DND-41 (cell line): ENCODE measurements around the gene TOLLIP.

ENCODE experiments used
- ATAC-seq: fragments of 200-7000 bp; cut with Tn5 transposase; 3 replicates; pipeline ENCODE4 v1.9.1; 2021; ENCODE audit warnings: low read depth; ENCODE audit not compliant: insufficient read depth
- DNase-seq: peaks from one replicate; pipeline ENCODE4 v3.0.0-alpha.2; 2020
- H2AFZ ChIP-seq: 2 replicates; pipeline ENCODE4 v1.6.0; 2012; ENCODE audit warnings: low read depth, low read length
- H3K27ac ChIP-seq: 2 replicates; pipeline ENCODE4 v1.5.1; 2012; ENCODE audit warnings: low read length, inconsistent platforms
- H3K27me3 ChIP-seq: fragments of 200-600 bp; sonication (generic); 2 replicates; pipeline ENCODE4 v1.6.0; 2012; ENCODE audit warnings: low read length, mild to moderate bottlenecking, inconsistent platforms; ENCODE audit not compliant: insufficient read depth, poor library complexity
- H3K36me3 ChIP-seq: 2 replicates; pipeline ENCODE4 v1.5.1; 2012; ENCODE audit warnings: low read length, inconsistent platforms; ENCODE audit not compliant: insufficient read depth
- H3K4me1 ChIP-seq: 2 replicates; pipeline ENCODE4 v1.5.1; 2012; ENCODE audit warnings: mild to moderate bottlenecking, low read length; ENCODE audit not compliant: insufficient read depth
- H3K4me2 ChIP-seq: 2 replicates; pipeline ENCODE4 v1.6.0; 2012; ENCODE audit warnings: mild to moderate bottlenecking, moderate library complexity, low read length, inconsistent platforms; ENCODE audit not compliant: insufficient read depth
- H3K4me3 ChIP-seq, 2 experiments: fragments of 200-600 bp in 1 of 2; shearing (Covaris generic) in 1 of 2; 2 replicates each; pipeline ENCODE4 v1.5.1; 2012 to 2016; ENCODE audit warnings: inconsistent platforms in 2 of 2, low read length in 2 of 2, mild to moderate bottlenecking in 2 of 2, low read depth in 1 of 2, moderate library complexity in 1 of 2
- H3K79me2 ChIP-seq: 2 replicates; pipeline ENCODE4 v1.6.0; 2012; ENCODE audit warnings: low read length, inconsistent platforms; ENCODE audit not compliant: insufficient read depth
- H3K9ac ChIP-seq: 2 replicates; pipeline ENCODE4 v1.6.0; 2012; ENCODE audit warnings: low read depth, mild to moderate bottlenecking, inconsistent platforms, low read length, moderate library complexity
- H3K9me3 ChIP-seq: 2 replicates; pipeline ENCODE4 v1.5.1; 2012; ENCODE audit warnings: low read length, moderate library complexity, mild to moderate bottlenecking, inconsistent platforms; ENCODE audit not compliant: insufficient read depth, severe bottlenecking
- H4K20me1 ChIP-seq: 2 replicates; pipeline ENCODE4 v1.6.0; 2012; ENCODE audit warnings: low read length; ENCODE audit not compliant: insufficient read depth
- CTCF ChIP-seq: IDR thresholded peaks from 2 replicates; pipeline ENCODE4 v1.5.1; 2012; ENCODE audit warnings: borderline replicate concordance, low read length, moderate library complexity, mild to moderate bottlenecking; ENCODE audit not compliant: poor library complexity, severe bottlenecking; ENCODE audit errors: extremely low read depth
- EZH2 ChIP-seq: IDR thresholded peaks from 3 replicates; pipeline ENCODE4 v1.6.1; 2012; ENCODE audit warnings: borderline replicate concordance, low read depth, mild to moderate bottlenecking, moderate library complexity, low read length, inconsistent platforms; ENCODE audit not compliant: severe bottlenecking

Gene TOLLIP

GRCh38 chr11:1298695-1299492 is 10.5 kb downstream of the TOLLIP start:
- Histone ChIP-seq H3K36me3 (peaks cover 33% of the 10 kb centered on the region), H3K4me2 (no peak overlapping the region), H3K79me2 (peaks cover 76% of the 10 kb centered on the region), H3K27me3 (no peaks in the 10 kb centered on the region), H2AFZ (no peak overlapping the region), H4K20me1 (peaks cover 68% of the 10 kb centered on the region), H3K4me3 (no peak overlapping the region), H3K27ac (no peak overlapping the region), H3K9me3 (no peaks in the 10 kb centered on the region), H3K4me1 (no peaks in the 10 kb centered on the region), H3K9ac (no peak overlapping the region)
- no peak for TF ChIP-seq CTCF
- TF ChIP-seq EZH2: no peak
- DNase-seq (no peak), ATAC-seq (no peak)

- H3K27me3 ChIP-seq: no peaks in the 10 kb centered on the region
- H3K4me3 ChIP-seq: no peak overlapping the region
- H3K36me3 ChIP-seq: peaks cover 40% of the 10 kb centered on the region
- TF ChIP-seq EZH2: no peak
- TF ChIP-seq CTCF: no peak
- no peak overlapping the region for H2AFZ ChIP-seq
- peaks cover 68% of the 10 kb centered on the region for H4K20me1 ChIP-seq
- H3K4me2 ChIP-seq: no peak overlapping the region
- DNase-seq (no peak), ATAC-seq (no peak)
- no peaks in the 10 kb centered on the region for H3K9me3 ChIP-seq
- H3K27ac ChIP-seq: no peak overlapping the region
- H3K9ac ChIP-seq: no peak overlapping the region
- peaks cover 71% of the 10 kb centered on the region for H3K79me2 ChIP-seq
- no peaks in the 10 kb centered on the region for H3K4me1 ChIP-seq
Measured at GRCh38 chr11:1297576-1298473, 11.6 kb downstream of the TOLLIP start.

- no peak overlapping the region for H2AFZ ChIP-seq
- DNase-seq (no peak), ATAC-seq (no peak)
- H3K9me3 ChIP-seq: no peaks in the 10 kb centered on the region
- H3K27ac ChIP-seq: no peak overlapping the region
- H3K4me2 ChIP-seq: no peak overlapping the region
- peaks cover 69% of the 10 kb centered on the region for H3K79me2 ChIP-seq
- H3K9ac ChIP-seq: no peak overlapping the region
- peaks cover 43% of the 10 kb centered on the region for H3K36me3 ChIP-seq
- H3K4me1 ChIP-seq: no peaks in the 10 kb centered on the region
- TF ChIP-seq EZH2 (no peak), CTCF (no peak)
- H3K4me3 ChIP-seq: no peak overlapping the region
- H3K27me3 ChIP-seq: no peaks in the 10 kb centered on the region
- peaks cover 67% of the 10 kb centered on the region for H4K20me1 ChIP-seq
Measured at GRCh38 chr11:1297011-1297575, 12.3 kb downstream of the TOLLIP start.
